CD4-positive, alpha-beta T cell treated with Interleukin-4 for 4 hours (primary cell): ENCODE data around the gene KIAA0586.
"Not testable (repeated sequence)": the region's sequence is repeated elsewhere in the genome, so short reads cannot be mapped to it uniquely, and the experiment has no call there.

Experiments used
- DNase-seq: peaks from one replicate; pipeline ENCODE4 v3.0.0-alpha.2; 2020

KIAA0586 gene

DNA sequence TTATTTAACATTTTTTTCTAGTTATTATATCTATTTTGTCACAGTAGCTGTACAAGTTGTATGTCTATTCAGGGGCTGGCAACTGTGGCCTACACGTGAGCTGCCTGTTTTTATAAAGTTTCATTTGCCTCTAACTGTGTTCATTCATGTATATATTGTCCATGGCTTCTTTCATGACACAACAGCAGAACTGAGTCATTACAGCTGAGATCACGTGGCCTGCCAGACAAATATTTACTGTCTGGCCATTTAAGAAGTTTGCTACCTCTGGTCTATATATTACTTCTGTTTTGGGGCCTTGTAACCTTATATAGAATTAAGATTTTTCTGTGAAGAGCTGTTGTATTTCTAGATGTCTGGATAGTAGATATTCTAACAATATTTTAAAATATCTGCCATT, 37.9 kb downstream of the KIAA0586 start:
- DNase-seq, result no peak

DNA sequence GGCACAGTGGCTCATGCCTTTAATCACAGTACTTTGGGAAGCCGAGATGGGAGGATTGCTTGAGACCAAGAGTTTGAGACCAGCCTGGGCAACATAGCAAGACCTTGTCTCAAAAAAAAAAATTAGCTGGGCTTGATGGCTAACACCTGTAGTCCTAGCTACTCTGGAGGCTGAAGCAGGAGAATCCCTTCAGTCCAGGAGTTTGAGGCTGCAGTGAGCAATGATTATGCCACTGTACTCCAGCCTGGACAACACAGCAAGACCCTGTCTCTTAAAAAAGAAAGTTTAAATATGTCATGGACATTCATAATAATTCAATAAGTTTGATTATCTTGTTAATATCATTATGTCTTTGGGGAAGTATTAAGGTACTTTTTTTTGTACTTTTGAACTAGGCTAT, 38.9 kb downstream of the KIAA0586 start:
- DNase-seq, result no peak

DNA sequence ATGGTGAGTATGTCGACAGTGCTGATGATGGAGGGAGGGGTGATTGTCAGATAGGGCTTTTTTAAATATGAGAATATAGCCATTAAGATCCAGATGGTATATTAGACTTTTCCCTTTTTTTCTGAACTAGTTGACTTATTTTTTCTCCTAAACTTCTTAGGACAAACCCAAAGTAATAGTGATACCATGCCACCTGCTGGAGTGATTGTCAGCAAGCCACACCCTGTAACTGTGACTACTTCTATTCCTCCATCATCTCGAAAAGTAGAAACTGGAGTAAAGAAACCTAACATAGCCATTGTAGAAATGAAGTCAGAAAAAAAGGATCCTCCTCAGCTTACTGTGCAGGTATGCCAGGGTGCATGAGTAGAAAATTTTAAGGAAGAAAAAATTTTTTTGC, 40.1 kb downstream of the KIAA0586 start:
- DNase-seq, result no peak

DNA sequence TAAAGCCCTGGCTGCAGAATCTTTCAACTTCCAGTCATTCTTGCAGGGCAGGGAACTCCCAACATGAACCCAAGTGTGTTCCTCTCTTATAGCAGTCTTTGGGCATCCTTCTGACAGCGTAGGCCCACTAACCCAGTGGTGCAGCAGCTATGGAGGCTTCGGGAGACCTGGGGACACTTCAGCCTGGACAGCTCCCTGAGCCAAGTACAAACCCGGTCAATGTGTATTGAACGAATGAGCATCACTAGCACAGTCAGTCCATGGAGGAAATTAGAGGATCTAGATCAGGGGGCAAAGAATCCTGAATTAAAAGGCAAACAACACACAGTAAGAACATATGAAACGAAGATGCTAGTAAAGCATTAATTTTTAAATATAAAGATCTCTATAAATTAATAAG, 41.8 kb downstream of the KIAA0586 start:
- no peak for DNase-seq

DNA sequence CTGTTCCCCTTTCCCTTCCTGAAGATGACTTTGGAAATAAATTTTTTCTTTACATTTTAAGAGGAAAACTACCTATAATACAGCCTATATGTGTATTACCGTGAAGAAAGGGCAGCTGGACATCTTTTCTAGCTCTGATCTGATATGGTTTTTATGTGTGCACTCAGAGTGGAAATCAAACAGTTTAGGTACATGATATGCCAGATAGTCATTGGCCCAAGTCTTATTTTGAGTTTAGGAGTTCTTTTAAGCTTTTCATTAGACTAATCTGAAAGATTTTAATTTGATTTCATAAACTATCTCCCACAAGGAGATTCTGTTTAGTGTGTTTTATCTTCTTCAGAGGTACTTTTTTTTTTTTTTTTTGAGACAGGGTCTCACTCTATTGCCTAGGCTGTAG, 48.8 kb downstream of the KIAA0586 start:
- no peak for DNase-seq

DNA sequence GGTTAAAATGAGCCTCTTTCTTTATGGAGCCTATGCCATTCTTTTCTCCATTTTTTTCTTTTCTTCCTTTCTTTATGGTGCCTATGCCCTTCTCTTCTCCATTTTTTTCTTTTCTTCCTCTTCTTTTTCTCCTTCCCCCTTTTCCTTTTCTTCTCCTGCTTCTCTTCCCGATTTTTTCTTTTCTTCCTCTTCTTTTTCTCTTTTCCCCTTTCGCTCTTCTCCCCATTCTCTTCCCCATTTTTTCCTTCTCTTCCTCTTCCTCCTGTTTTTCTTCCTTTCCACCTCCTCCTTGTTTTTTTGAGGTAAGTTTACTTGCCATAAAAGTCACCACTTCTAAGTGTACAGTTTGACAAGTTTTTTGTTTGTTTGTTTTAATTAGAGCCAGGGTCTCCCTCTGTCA, 50.1 kb downstream of the KIAA0586 start:
- no peak for DNase-seq

DNA sequence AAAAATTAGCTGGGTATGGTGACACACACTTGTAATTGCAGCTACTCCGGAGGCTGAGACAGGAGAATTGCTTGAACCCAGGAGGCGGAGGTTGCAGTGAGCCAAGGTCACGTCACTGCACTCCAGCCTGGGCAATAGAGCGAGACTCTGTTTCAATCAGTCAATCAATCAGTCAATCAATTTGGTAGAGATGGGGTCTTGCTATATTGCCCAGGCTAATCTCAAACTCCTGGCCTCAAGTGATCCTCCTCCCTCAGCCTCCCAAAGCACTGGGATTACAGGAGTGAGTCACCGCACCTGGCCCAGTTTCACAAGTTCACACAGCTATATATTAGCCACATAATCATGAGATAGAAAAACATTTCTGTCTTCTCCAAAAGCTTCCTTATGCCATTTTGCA, 50.8 kb downstream of the KIAA0586 start:
- not testable (repeated sequence) for DNase-seq

DNA sequence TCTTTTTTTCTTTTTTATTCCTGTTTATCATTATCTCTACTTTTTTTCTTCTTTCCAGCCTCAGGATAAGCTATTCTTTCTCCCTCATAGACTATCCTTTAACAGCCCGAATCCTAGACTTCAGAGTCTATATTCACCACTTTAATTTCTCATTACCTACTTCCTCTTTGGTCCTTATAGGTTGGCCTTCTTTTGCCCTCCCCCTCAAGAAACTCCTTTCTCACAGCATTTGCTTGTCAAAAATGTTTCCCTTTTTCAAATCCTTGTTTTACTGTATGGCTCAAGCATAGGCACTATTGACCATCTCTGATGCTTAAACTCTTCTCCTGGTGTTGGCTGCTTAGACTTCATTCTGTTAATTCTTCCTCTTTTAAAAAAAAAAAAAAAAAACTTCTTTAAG, 52.5 kb downstream of the KIAA0586 start:
- no peak for DNase-seq

DNA sequence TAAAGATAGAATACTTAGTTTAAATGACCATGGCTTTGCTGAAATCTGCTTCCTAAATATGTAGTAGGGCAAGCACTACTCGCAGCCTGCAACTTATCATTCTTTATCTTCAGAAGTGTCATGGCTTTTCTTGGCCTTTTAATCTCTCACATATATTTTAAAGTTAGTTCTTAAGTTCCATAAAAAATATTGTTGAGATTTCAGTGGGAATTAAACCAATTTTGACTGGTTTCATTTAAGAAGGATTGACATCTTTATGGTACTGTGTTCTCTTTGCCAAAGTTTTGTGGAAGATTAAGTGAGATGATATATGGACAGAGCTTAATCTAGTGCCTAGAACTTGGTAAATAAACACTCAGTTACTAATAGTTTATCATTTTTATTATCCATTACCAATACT, 56.7 kb downstream of the KIAA0586 start:
- no peak for DNase-seq

DNA sequence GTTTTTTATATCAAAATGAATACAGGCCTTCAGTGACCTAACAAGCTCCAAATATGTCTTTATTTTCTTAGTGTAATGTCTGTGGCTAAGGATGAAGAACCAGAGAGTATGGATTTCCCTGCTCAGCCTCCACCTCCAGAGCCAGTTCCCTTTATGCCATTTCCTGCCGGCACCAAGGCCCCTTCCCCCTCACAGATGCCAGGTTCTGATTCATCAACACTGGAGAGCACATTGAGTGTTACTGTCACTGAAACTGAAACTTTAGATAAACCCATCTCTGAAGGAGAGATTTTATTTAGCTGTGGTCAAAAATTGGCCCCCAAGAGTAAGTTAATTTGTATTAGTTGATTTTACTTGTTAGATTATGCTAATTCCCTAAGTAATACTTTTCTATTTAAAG, 61.0 kb downstream of the KIAA0586 start:
- DNase-seq, result no peak

DNA sequence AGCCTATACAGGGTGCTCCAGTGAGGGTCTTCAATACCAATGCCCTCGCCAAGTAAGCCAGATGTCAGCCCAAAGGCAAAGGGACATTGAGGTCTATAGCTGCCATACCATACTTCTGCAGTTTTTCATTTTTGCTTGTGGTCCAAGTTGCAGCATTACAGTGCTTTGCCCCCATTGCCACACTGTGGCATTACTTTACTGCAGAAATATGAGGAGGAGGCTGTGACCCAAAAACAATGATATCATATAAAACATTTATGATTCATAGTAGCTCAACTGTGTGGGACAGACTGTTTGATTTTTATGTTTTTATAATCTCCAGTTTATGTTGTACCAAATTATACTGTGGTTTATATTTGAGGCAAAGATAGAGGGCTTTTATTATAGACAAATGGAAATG, 64.1 kb downstream of the KIAA0586 start:
- DNase-seq, result no peak

DNA sequence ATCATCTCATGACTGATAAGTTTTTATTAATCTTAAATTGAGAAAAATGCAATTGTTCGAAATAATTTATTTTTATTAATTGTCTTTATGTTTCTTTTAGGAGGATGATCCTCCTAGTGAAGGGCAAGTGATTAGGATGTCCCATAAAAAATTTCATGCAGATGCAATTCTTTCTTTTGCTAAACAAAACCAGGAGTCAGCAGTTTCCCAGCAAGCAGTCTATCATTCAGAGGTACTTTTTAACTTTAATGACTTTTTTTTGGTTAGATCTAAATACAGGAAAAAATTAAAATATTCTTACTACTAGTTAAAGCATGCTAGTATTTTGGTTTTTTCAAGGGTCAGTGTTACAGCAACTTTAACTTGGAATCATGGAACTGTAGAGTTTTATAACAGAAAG, 64.5 kb downstream of the KIAA0586 start:
- no peak for DNase-seq

DNA sequence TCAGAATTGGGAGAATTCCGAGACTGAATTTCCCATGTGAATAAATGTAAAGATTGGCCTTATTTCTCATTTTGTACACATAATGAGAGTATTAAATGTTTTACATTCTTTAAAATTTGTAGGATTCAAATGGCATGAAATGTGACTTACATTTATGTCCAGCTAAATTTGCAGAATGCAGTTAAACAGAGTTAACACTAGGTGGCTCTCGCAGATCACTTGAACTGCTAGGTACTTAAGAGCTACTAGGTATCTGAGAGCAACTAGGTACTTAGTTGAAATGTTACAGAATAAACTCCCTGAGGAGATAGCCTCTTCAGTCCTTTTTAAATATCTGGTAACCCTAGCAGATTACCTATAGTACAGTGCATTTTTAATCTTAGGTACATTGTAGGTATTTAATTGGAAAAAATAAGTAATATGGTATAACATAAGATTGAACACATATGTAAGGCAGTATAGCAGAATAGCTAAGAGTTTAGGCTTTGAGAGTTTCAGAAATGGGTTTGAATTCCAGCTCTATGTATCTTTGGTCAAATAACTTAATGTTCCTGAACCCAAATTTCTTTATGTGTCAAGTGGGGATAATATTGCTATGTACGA, 73.8 kb downstream of the KIAA0586 start:
- DNase-seq, result peak; percentile 58

DNA sequence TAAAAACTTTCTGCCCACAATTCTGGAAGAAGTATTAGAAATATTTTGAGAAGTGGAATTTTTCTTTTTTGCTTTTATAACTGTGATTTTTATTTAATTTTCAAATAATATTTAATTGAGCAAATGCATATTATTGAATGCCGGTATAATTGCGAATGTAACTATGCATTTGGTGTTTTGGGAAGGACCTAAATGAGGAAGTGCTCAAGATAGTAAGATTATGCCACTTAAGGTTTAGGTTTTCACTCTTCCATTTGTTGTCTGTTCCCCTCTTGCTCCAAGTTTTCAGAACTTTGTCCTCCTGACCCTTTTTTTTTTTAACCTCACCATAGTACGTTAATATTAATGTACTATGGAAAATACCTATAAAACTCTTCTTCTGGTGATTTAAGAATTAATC, 85.8 kb downstream of the KIAA0586 start:
- no peak for DNase-seq

DNA sequence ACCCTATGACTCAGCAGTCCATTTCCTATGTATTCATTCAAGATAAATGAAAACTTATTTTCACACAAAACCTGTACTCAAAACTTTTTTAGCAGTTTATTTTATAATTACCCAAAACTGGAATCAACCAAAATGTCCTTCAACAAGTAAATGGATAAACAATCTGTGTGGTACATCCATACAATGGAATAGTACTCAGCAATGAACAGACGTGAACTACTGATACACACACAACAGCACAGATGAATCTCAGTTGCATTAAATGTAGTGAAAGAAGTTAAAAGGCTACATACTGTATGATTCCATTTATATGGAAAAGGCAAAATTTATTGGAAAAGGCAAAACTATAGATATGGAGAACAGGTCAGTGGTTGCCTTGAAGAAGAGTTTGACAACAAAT, 90.1 kb downstream of the KIAA0586 start:
- DNase-seq, result no peak

DNA sequence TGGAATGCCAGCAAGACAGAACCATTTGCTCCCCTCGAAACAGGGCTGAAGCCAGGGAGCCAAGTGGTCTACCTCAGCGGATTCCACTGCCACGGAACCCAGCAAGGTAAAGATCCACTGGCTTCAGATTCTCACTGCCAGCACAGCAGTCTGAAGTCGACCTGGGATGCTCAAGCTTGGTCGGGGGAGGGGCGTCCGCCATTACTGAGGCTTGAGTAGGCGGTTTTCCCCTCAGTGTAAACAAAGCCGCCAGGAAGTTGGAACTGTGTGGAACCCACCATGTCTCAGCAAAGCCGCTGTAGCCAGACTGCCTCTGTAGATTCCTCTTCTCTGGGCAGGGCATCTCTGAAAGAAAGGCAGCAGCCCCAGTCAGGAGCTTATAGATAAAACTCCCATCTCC, 98.2 kb downstream of the KIAA0586 start:
- not testable (repeated sequence) for DNase-seq

DNA sequence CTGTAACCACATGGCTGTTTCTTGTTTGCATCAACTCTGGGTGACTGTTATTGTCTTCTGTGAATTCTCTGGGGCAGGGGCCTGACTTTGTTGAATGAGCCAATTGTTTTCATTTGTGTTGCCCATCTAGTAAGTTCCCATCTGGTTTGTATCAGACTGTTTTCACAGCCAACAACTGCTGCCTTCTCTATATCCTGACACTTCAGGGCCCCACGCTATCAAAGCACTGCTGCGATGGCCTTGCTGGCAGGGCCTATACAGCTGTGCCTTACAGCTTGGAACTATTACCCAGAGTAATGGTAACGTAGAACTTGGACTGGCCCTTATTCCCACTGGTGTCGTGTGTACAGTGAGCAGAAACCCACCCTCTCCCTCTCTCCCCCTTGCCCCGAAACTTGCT, 105.9 kb downstream of the KIAA0586 start:
- DNase-seq, result no peak

DNA sequence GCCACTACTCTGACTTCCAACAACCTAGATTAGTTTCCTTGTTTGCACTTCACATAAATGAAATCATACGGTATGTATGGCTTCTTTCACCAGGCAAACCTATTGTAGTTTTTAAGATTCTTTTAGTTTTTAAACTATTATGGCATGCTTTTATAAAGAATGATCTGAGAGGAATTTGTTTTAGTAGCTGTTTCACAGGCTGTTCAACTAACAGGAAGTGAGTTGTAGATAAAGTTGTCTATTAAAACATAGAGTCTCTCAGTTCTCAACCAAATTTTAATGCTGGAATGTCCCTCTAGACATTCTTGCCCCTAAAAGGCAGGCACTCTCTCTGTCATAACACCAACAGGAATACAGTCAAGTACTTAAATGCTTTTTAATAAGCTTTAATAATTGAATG, 107.5 kb downstream of the KIAA0586 start:
- no peak for DNase-seq

DNA sequence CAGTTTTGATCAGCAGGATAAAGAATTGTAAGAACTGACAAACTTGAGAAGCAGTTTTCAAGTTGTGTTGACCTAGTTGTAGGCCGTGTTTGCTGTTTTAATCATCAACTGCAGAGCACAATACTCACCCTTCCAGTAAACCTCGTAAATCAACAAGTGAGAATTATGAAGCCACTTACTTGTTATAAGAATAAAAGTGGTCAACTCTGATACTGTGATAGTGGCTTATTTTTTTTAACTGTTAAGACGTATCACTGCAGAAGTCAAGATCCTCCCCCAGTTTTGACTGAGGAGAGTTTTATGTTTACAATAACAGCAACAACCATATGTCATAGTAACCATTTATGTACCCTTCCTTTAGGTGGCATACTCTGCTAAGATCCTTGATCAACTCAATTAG, 109.5 kb downstream of the KIAA0586 start:
- DNase-seq, result no peak

DNA sequence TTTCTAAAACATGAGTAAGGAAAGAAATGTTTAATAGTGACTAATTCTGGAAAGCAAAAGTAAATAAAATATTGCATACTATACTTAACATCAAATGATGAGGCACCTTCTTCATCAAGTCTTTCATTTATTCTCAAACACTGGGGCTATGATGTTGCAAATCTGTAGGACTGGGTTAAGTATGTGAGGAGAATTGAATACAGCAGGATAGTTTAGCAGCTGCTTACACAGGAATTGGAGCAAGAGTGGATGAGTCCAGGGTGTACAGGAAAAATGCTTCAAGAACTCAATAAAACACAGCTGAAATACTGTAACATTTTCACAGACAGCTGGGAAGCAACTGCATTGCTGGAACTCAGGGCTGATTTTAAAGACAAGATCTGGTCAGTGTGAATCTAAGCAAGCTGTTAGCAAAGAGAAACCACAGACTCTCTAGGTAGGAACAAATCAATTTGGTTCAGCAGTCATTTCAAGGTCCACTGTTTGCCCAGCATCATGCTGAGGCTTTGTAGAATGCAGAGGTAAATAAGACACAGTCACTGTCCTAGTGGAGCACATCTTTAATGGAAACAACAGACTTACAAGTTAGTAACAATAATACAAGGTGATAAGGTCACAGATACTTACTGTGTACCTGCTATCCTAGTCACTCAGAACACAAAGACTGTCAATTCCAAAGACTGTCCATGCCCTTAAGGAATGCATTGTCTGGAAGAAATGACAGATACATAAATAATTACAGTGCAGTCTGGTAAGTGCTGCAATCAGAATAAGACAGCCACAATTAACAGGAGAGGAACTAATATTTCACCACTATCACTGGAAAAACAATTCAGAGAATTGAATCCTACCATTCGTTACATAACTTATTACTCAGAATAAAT, 113.5 kb downstream of the KIAA0586 start:
- DNase-seq, result no peak

DNA sequence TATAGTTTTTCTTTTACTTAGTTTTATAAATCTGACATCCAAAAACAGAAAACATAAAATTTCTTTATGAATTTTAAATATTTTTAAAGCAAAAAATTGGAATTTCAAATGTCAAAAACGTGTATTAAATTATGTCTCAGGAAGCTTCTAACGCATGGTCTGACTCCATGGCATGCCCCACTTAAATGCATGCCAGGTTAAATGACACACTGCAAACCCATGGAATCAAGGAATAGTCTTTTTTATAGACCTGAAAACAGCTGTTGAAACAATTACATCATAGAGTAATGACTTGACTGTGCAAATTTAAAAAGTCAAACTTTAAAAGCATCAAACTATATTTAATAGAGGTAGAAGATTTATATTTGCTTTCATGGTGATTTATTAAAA, 114.1 kb downstream of the KIAA0586 start:
- no peak for DNase-seq

DNA sequence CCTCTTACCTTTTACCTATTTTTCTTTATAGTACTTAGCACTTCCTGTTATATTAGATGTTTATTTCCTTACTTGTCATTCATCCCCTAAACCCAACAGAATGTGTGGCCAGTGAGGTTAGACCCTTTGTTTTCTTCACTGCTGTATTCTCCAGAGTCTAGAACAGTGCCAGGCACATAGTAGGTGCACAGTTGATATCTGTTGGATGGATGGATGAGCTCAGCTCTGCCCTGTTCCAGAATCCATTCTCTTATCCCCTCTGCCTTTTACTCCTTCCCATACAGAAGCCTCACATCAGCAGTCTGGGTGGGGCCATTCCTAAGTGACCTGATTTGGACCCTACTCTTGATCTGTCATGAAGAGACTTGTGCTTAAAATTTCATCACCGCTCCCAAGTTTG, 115.7 kb downstream of the KIAA0586 start:
- DNase-seq, result no peak

DNA sequence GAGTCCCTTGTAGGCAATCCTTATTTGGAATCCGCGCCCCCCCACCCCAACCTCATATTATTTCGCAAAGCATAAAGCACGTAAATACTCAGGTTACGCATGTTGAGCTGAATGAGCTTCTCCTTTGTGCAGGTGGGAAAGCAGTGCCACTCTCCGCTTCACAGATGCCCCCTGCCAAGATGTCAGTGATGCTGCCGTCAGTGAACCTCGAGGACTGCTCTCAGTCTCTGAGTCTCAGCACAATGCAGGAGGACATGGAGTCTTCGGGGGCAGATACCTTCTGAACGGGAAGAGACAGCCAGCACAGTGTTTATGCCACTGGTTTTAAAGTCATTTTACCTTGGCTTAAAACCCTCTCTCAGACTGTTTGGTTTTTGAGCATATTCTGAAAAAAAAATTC, 120.1 kb downstream of the KIAA0586 start:
- no peak for DNase-seq

DNA sequence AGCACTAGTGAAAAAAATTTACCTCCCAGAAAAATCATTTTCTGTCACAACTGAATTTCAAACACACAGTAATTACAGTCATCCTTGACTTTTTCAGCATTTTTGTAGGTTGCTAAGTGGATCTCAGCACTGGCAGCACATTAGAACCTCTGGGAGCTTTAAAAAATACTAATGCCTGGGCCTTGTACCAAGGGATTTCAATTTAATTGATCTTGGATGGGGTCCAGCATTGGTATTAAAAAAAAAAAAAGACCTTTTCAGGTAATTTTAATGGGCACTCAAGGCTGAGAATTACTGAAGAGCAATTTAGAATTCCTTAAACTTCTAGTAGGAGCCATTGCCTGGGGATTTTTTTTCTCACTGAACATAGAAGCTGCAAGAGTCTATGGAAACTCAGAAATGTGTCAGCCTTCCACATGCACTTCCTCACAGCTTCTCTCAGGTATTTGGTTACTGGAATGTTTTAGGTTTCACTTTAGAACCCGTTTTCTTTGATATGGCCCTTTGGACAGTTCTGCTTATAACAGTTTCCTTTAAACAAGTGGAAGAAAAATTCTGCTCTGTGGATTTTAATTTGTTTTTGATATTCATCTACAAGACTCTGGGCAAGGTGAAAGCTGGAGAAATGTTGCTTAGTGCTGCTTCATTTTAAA, 121.7 kb downstream of the KIAA0586 start:
- no peak for DNase-seq
